Epithelial cell of proximal tubule (primary cell): ENCODE results near the gene PLA2G4D. TPM values are rescaled to one million over a fixed set of nuclear protein-coding genes. Genes with fewer than 3 reads are reported as not detected.

Experiments used
- DNase-seq: peaks from one replicate; pipeline ENCODE4 v3.0.0-alpha.2; 2011; ENCODE audit warnings: low read depth
- H3K4me3 ChIP-seq: 2 replicates; pipeline ENCODE4 v1.5.1; 2011; ENCODE audit warnings: low read depth, mild to moderate bottlenecking, low read length
- CTCF ChIP-seq: conservative IDR thresholded peaks from 2 replicates; pipeline ENCODE4 v1.5.1; 2012; ENCODE audit warnings: low read depth, mild to moderate bottlenecking, low read length
- total RNA-seq: library from RNA; depleted of rRNA; stranded (reverse); fragments of >200 nt; gene quantifications from 2 replicates; pipeline ENCODE4 v1.2.3, GENCODE V29; 2015

Gene PLA2G4D
- total RNA-seq, 1 donor from 2014 or later, result not detected

GRCh38 chr15:42056934-42057798 is 37.2 kb downstream of the PLA2G4D start:
- peak overlapping the region; percentile 35 for H3K4me3 ChIP-seq
- DNase-seq, result peak; percentile 80
- peak; percentile 67 for TF ChIP-seq CTCF

GRCh38 chr15:42053914-42054313 is 40.4 kb downstream of the PLA2G4D start:
- no peak for TF ChIP-seq CTCF
- no peak for DNase-seq
- H3K4me3 ChIP-seq, result no peak overlapping the region

DNA sequence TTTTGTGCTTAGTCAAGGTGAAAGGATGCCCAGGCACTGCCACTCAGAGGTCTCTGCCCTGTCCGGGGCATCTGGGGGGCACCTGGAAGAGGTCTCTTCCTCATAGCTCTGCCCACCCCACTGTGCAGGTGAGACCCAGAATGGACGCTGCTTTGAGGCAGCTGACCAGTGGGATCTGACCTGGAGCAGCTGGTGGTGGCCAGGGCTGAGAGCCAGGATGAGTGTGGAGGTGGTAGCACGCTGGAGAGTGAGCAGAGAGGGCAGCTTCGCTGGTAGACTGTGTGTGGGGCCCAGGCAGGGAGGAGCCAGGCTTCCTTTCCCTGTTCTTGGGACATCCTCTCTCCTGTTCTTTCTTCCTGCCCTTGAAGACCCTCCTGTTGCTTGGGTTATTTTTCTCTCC is 41.4 kb downstream of the PLA2G4D start:
- no peak for TF ChIP-seq CTCF
- DNase-seq, result no peak
- H3K4me3 ChIP-seq, result no peak overlapping the region

GRCh38 chr15:42050484-42051255 is 43.7 kb downstream of the PLA2G4D start:
- DNase-seq, result no peak
- no peak for TF ChIP-seq CTCF

DNA sequence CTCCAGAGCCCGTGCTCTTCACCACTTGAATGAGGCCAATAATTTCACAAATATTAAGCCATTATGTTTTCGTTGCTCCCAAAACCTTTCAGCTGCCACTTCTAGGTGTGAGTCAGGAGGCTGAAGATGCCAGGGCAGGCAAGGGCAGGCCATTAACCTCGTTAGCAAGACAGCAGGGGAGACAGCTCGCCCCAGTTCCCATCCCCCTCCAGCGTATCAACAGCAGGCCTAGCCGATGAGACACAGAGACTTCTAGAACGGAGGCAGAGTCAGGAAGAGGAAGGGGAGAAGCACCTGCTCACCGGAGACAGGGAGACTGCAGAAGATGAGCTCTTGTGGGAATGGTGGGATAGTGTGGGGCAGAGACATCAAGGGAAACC is 45.6 kb downstream of the PLA2G4D start:
- DNase-seq, result no peak
- no peak overlapping the region for H3K4me3 ChIP-seq

More at GRCh38 chr15:42050484-42051255, 43.7 kb downstream of the PLA2G4D start:
- no peak overlapping the region for H3K4me3 ChIP-seq

DNA sequence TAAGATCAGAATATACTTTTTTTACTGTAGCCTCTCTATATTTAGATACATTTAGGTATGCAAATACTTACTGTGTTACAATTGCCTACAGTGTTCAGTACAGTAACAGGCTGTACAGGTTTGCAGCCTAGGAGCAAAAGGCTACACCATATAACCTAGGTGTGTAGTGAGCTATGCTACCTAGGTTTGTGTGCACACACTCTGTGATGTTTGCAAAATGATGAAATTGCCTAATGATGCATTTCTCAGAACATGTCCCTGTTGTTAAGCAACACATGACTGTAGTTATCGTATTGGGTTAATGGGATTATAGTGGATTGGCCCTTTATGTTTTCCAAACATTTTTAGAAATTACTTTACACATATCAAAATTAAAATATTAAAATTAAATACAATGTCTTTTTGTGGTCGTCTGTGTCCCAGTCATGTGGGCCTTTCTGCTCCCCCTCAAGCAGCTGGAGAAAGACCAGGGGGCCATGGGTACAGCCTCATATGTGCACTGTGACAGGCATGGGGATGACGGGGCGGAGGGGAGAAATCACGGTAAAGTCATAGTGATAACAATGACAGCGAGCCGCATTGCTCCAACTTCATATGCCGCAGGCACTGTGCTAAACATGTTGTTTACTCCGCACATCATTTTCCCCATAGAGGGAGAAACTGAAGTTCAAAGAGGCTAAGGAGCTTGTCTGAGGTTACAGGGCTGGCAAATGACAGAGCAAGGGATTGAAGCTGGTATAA is 46.1 kb downstream of the PLA2G4D start:
- TF ChIP-seq CTCF, result no peak
- H3K4me3 ChIP-seq, result no peak overlapping the region
- no peak for DNase-seq

More for the DNA sequence above, 45.6 kb downstream of the PLA2G4D start:
- TF ChIP-seq CTCF, result no peak
